ENCODE data around the gene PHACTR1.

The PHACTR1 gene

DNA sequence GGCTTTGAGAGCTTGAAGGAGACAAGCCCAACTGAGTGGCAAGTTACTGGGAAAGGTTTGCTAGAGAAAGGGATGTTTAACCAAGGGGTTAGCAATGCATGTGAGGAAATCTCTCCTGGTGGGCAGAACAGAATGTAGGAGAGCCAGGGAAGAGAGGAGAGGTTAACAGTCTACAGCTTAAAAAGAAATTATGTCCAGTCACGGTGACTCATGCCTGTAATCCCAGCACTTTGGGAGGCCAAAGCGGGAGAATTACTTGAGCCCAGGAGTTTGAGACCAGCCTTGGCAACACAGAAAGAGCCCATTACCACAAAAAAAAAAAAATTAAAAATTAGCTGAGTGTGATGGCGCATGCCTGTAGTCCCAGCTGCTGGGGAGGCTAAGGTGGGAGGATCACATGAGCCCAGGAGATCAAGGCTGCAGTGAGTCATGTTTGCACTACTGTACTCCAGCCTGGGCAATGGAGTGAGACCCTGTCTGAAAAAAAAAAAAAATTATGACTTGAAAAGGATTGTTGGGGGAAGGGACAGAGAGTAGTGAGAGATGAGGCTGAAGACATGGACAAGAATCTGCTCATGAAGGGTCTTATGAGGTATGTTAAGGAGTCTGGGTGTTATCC, 346.8 kb downstream of the PHACTR1 start:
- H3K27me3 ChIP-seq (ENCODE audit: insufficient read depth, low read length), result no peaks in the 10 kb centered on the region
- no peaks in the 10 kb centered on the region for H3K9me3 ChIP-seq (ENCODE audit: insufficient read depth, low read depth, low read length)
- H3K9ac ChIP-seq (ENCODE audit: low read depth, low read length), result no peak overlapping the region
- H3K36me3 ChIP-seq (ENCODE audit: insufficient read depth, low read depth, low read length), result no peaks in the 10 kb centered on the region
- H3K4me1 ChIP-seq (ENCODE audit: insufficient read depth, low read length), result no peaks in the 10 kb centered on the region
- H3K27ac ChIP-seq (ENCODE audit: low read length), result no peak overlapping the region
- H3K4me3 ChIP-seq (ENCODE audit: low read length), result no peak overlapping the region

DNA sequence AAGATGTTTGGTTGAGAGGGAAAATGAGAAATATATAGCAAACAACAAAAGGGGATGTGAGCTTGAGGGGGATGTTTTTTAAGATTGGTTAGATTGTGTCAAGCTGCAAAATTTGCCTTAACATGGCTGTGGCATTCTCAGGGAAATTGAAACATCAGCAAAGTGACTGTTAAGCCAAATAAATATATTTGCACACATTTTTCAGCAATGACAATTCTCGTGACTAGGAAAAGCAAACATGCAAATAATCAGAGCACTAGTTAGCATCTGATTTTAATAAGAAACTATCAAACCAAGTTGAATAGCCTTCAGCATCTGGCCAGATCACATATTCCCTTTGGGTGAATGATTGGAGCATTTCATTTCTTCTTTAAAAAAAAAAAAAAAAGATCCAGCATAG, 349.0 kb downstream of the PHACTR1 start:
- no peak overlapping the region for H3K4me3 ChIP-seq (ENCODE audit: low read length)
- H3K9ac ChIP-seq (ENCODE audit: low read depth, low read length), result no peak overlapping the region
- no peaks in the 10 kb centered on the region for H3K27me3 ChIP-seq (ENCODE audit: insufficient read depth, low read length)
- no peaks in the 10 kb centered on the region for H3K4me1 ChIP-seq (ENCODE audit: insufficient read depth, low read length)
- H3K36me3 ChIP-seq (ENCODE audit: insufficient read depth, low read depth, low read length), result no peaks in the 10 kb centered on the region
- no peaks in the 10 kb centered on the region for H3K9me3 ChIP-seq (ENCODE audit: insufficient read depth, low read depth, low read length)
- no peak overlapping the region for H3K27ac ChIP-seq (ENCODE audit: low read length)

- Histone ChIP-seq H3K9ac (ENCODE audit: low read depth, low read length) (no peak overlapping the region), H3K4me3 (ENCODE audit: low read length) (no peak overlapping the region), H3K9me3 (ENCODE audit: insufficient read depth, low read depth, low read length) (no peaks in the 10 kb centered on the region), H3K4me1 (ENCODE audit: insufficient read depth, low read length) (no peaks in the 10 kb centered on the region), H3K27me3 (ENCODE audit: insufficient read depth, low read length) (no peaks in the 10 kb centered on the region), H3K36me3 (ENCODE audit: insufficient read depth, low read depth, low read length) (no peaks in the 10 kb centered on the region), H3K27ac (ENCODE audit: low read length) (no peak overlapping the region)
Observed at GRCh38 chr6:13066050-13066449, 349.5 kb downstream of the PHACTR1 start.

DNA sequence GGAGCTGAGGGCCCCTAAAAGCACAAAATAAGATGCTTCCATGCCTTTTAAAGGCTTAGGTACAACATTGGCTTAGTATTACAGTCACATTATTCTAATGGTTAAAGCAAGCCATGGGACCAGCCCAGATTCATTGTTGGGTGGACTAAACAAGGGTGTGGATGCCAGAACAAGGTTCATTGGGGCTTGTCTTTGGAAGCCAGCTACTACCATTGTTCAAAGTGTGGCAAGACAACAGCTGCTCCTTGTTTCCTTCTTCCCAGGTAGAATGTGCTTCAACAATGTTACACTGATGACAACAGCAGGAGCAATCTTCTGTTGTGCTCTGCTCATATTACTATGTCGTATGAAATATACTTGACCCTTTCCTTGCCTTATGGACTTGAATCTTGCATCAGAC, 350.3 kb downstream of the PHACTR1 start:
- H3K9ac ChIP-seq (ENCODE audit: low read depth, low read length), result no peak overlapping the region
- no peak overlapping the region for H3K4me3 ChIP-seq (ENCODE audit: low read length)
- H3K9me3 ChIP-seq (ENCODE audit: insufficient read depth, low read depth, low read length), result no peaks in the 10 kb centered on the region
- H3K36me3 ChIP-seq (ENCODE audit: insufficient read depth, low read depth, low read length), result no peaks in the 10 kb centered on the region
- no peak overlapping the region for H3K27ac ChIP-seq (ENCODE audit: low read length)
- no peaks in the 10 kb centered on the region for H3K27me3 ChIP-seq (ENCODE audit: insufficient read depth, low read length)
- H3K4me1 ChIP-seq (ENCODE audit: insufficient read depth, low read length), result no peaks in the 10 kb centered on the region

GRCh38 chr6:13068586-13069210, 352.1 kb downstream of the PHACTR1 start:
- no peaks in the 10 kb centered on the region for H3K9me3 ChIP-seq (ENCODE audit: insufficient read depth, low read depth, low read length)
- H3K4me1 ChIP-seq (ENCODE audit: insufficient read depth, low read length), result no peaks in the 10 kb centered on the region
- no peaks in the 10 kb centered on the region for H3K27me3 ChIP-seq (ENCODE audit: insufficient read depth, low read length)
- no peak overlapping the region for H3K9ac ChIP-seq (ENCODE audit: low read depth, low read length)
- H3K36me3 ChIP-seq (ENCODE audit: insufficient read depth, low read depth, low read length), result no peaks in the 10 kb centered on the region
- H3K4me3 ChIP-seq (ENCODE audit: low read length), result no peak overlapping the region
- H3K27ac ChIP-seq (ENCODE audit: low read length), result no peak overlapping the region

GRCh38 chr6:13071550-13072345, 355.2 kb downstream of the PHACTR1 start:
- Histone ChIP-seq H3K36me3 (ENCODE audit: insufficient read depth, low read depth, low read length) (no peaks in the 10 kb centered on the region), H3K27ac (ENCODE audit: low read length) (no peak overlapping the region), H3K9me3 (ENCODE audit: insufficient read depth, low read depth, low read length) (no peaks in the 10 kb centered on the region), H3K4me1 (ENCODE audit: insufficient read depth, low read length) (no peaks in the 10 kb centered on the region; the same call in 1 of the 2 replicates), H3K27me3 (ENCODE audit: insufficient read depth, low read length) (no peaks in the 10 kb centered on the region), H3K4me3 (ENCODE audit: low read length) (no peak overlapping the region), H3K9ac (ENCODE audit: low read depth, low read length) (no peak overlapping the region)

GRCh38 chr6:13072686-13073347, 356.2 kb downstream of the PHACTR1 start:
- Histone ChIP-seq H3K4me1 (ENCODE audit: insufficient read depth, low read length) (no peaks in the 10 kb centered on the region; the same call in 1 of the 2 replicates), H3K36me3 (ENCODE audit: insufficient read depth, low read depth, low read length) (no peaks in the 10 kb centered on the region), H3K9me3 (ENCODE audit: insufficient read depth, low read depth, low read length) (no peaks in the 10 kb centered on the region), H3K27me3 (ENCODE audit: insufficient read depth, low read length) (no peaks in the 10 kb centered on the region), H3K4me3 (ENCODE audit: low read length) (no peak overlapping the region), H3K9ac (ENCODE audit: low read depth, low read length) (no peak overlapping the region), H3K27ac (ENCODE audit: low read length) (no peak overlapping the region)

- Histone ChIP-seq H3K4me1 (ENCODE audit: insufficient read depth, low read length) (peaks cover 8% of the 10 kb centered on the region), H3K36me3 (ENCODE audit: insufficient read depth, low read depth, low read length) (no peaks in the 10 kb centered on the region), H3K4me3 (ENCODE audit: low read length) (no peak overlapping the region), H3K27me3 (ENCODE audit: insufficient read depth, low read length) (no peaks in the 10 kb centered on the region), H3K9ac (ENCODE audit: low read depth, low read length) (no peak overlapping the region), H3K27ac (ENCODE audit: low read length) (no peak overlapping the region), H3K9me3 (ENCODE audit: insufficient read depth, low read depth, low read length) (no peaks in the 10 kb centered on the region)
Observed at GRCh38 chr6:13074415-13075140, 358.0 kb downstream of the PHACTR1 start.

DNA sequence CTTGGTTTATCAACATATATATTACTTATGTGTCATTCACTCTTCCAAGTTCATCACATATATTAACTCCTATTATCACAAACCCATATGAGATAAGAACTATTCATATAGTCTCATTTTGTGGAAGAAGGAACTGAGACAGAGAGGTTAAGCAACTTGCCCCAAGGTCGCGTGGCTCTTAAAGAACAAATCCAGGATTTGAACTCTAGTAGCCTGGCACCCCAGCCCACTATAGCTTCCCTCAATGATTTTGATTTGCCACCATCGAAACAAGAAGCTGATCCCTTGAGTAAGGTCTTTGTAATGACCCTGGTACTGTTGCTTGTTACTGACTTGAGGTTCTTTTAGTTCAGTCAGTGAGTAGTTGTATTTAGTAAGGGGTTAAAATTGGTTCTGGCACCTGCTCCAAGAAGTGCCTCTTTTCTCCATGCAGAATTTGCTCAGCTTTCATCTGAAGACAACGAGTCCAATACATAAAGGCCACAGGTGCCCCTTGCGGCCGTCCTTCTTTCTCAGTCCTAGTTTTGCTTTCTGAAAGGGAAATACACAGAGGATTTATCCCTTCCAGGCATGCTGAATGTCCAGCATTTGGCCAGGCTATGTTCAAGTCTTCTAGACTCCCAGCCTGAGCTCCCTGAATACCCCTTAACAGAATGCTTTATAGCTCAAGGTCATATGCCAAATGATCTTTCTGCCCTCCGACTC, 358.7 kb downstream of the PHACTR1 start:
- H3K4me3 ChIP-seq (ENCODE audit: low read length), result no peak overlapping the region
- no peak overlapping the region for H3K9ac ChIP-seq (ENCODE audit: low read depth, low read length)
- H3K9me3 ChIP-seq (ENCODE audit: insufficient read depth, low read depth, low read length), result no peaks in the 10 kb centered on the region
- no peaks in the 10 kb centered on the region for H3K27me3 ChIP-seq (ENCODE audit: insufficient read depth, low read length)
- H3K36me3 ChIP-seq (ENCODE audit: insufficient read depth, low read depth, low read length), result no peaks in the 10 kb centered on the region
- no peak overlapping the region for H3K27ac ChIP-seq (ENCODE audit: low read length)
- peaks cover 8% of the 10 kb centered on the region for H3K4me1 ChIP-seq (ENCODE audit: insufficient read depth, low read length)

GRCh38 chr6:13076575-13076974, 360.0 kb downstream of the PHACTR1 start:
- H3K27me3 ChIP-seq (ENCODE audit: insufficient read depth, low read length), result no peaks in the 10 kb centered on the region

DNA sequence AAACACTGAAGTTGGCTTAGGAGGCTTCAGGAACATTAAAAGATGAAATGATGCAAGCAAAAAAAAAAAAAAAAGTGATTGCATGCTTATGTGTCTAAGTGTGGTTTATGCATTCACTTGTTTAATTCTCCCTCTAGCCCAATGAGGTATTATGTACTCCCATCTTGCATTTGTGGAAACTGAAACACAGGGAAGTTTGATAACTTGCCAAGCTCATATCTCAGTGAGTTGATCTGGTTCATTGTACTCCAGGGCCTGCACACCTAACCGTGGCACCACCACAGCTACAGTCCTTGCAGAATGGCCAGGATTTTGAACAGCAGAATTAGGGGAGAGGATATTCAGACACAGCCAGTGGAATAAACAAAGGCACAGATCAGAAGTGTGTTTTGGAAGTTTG, 360.6 kb downstream of the PHACTR1 start:
- no peak overlapping the region for H3K9ac ChIP-seq (ENCODE audit: low read depth, low read length)
- H3K36me3 ChIP-seq (ENCODE audit: insufficient read depth, low read depth, low read length), result no peaks in the 10 kb centered on the region
- peaks cover 8% of the 10 kb centered on the region for H3K4me1 ChIP-seq (ENCODE audit: insufficient read depth, low read length)
- H3K9me3 ChIP-seq (ENCODE audit: insufficient read depth, low read depth, low read length), result no peaks in the 10 kb centered on the region
- no peak overlapping the region for H3K27ac ChIP-seq (ENCODE audit: low read length)
- no peak overlapping the region for H3K4me3 ChIP-seq (ENCODE audit: low read length)
- H3K27me3 ChIP-seq (ENCODE audit: insufficient read depth, low read length), result no peaks in the 10 kb centered on the region

More at GRCh38 chr6:13076575-13076974, 360.0 kb downstream of the PHACTR1 start:
- Histone ChIP-seq H3K36me3 (ENCODE audit: insufficient read depth, low read depth, low read length) (no peaks in the 10 kb centered on the region), H3K9me3 (ENCODE audit: insufficient read depth, low read depth, low read length) (no peaks in the 10 kb centered on the region), H3K27ac (ENCODE audit: low read length) (no peak overlapping the region), H3K4me1 (ENCODE audit: insufficient read depth, low read length) (peaks cover 8% of the 10 kb centered on the region), H3K4me3 (ENCODE audit: low read length) (no peak overlapping the region), H3K9ac (ENCODE audit: low read depth, low read length) (no peak overlapping the region)
